HEK293 (cell line): ENCODE measurements around the gene SGPL1.
A peak's percentile ranks its signal among the peaks of the same experiment; 100 is the strongest.

ENCODE experiments used
- EGR2 ChIP-seq: fragments of 450-650 bp; formaldehyde crosslinking; IDR thresholded peaks from 2 replicates; pipeline ENCODE4 v1.5.1; 2016; ENCODE audit warnings: low read depth, missing biosample characterization, missing genetic modification characterization
- GLIS2 ChIP-seq: fragments of 450-650 bp; formaldehyde crosslinking; IDR thresholded peaks from 2 replicates; pipeline ENCODE4 v1.5.1; 2016; ENCODE audit warnings: missing biosample characterization, missing genetic modification characterization
- SP3 ChIP-seq: fragments of 450-650 bp; formaldehyde crosslinking; IDR thresholded peaks from 2 replicates; pipeline ENCODE4 v1.5.1; 2016; ENCODE audit warnings: missing biosample characterization, missing genetic modification characterization
- ZFHX2 ChIP-seq: fragments of 450-650 bp; formaldehyde crosslinking; conservative IDR thresholded peaks from 2 replicates; pipeline ENCODE4 v1.5.1; 2016; ENCODE audit warnings: missing biosample characterization, missing genetic modification characterization
- ZFP3 ChIP-seq: fragments of 450-650 bp; formaldehyde crosslinking; IDR thresholded peaks from 2 replicates; pipeline ENCODE4 v1.5.1; 2016; ENCODE audit warnings: low read depth, missing biosample characterization, missing genetic modification characterization
- ZNF2 ChIP-seq: fragments of 450-650 bp; formaldehyde crosslinking; IDR thresholded peaks from 2 replicates; pipeline ENCODE4 v1.5.1; 2016; ENCODE audit warnings: missing biosample characterization, missing genetic modification characterization
- ZNF341 ChIP-seq: fragments of 450-650 bp; formaldehyde crosslinking; IDR thresholded peaks from 2 replicates; pipeline ENCODE4; 2016; ENCODE audit warnings: low read depth, missing biosample characterization, missing genetic modification characterization
- ZNF416 ChIP-seq: fragments of 450-650 bp; formaldehyde crosslinking; IDR thresholded peaks from 2 replicates; pipeline ENCODE4 v1.5.1; 2016; ENCODE audit warnings: missing biosample characterization, missing genetic modification characterization
- ZNF555 ChIP-seq: fragments of 450-650 bp; formaldehyde crosslinking; conservative IDR thresholded peaks from 2 replicates; pipeline ENCODE4 v1.5.1; 2017; ENCODE audit warnings: missing biosample characterization, mild to moderate bottlenecking, missing genetic modification characterization, inconsistent platforms
- ZNF600 ChIP-seq: fragments of 450-650 bp; formaldehyde crosslinking; IDR thresholded peaks from 2 replicates; pipeline ENCODE4 v1.5.1; 2016; ENCODE audit warnings: missing biosample characterization, missing genetic modification characterization
- ZNF837 ChIP-seq: fragments of 450-650 bp; formaldehyde crosslinking; IDR thresholded peaks from 2 replicates; pipeline ENCODE4 v1.5.1; 2016; ENCODE audit warnings: missing biosample characterization, missing genetic modification characterization
- ZSCAN30 ChIP-seq: fragments of 450-650 bp; IDR thresholded peaks from 2 replicates; pipeline ENCODE4 v1.5.1; 2018; ENCODE audit warnings: missing biosample characterization, mild to moderate bottlenecking, missing genetic modification characterization, moderate library complexity
- TF ChIP-seq, protein P1 (sequence below): fragments of 450-650 bp; formaldehyde crosslinking; IDR thresholded peaks from 2 replicates; pipeline ENCODE4 v1.5.1; 2017; ENCODE audit warnings: missing biosample characterization, mild to moderate bottlenecking, missing genetic modification characterization, moderate library complexity
- TF ChIP-seq, protein P2 (sequence below): fragments of 450-650 bp; formaldehyde crosslinking; IDR thresholded peaks from 2 replicates; pipeline ENCODE4 v1.5.1; 2016; ENCODE audit warnings: missing biosample characterization, missing genetic modification characterization
- TF ChIP-seq, protein P3 (sequence below): fragments of 450-650 bp; formaldehyde crosslinking; IDR thresholded peaks from 2 replicates; pipeline ENCODE4 v1.5.1; 2016; ENCODE audit warnings: missing biosample characterization, missing genetic modification characterization
- TF ChIP-seq, protein P4 (sequence below): fragments of 450-650 bp; formaldehyde crosslinking; IDR thresholded peaks from 2 replicates; pipeline ENCODE4 v1.5.1; 2016; ENCODE audit warnings: missing biosample characterization, missing genetic modification characterization
- TF ChIP-seq, protein P5 (sequence below): fragments of 450-650 bp; formaldehyde crosslinking; IDR thresholded peaks from 2 replicates; pipeline ENCODE4 v1.5.1; 2016; ENCODE audit warnings: missing biosample characterization, missing genetic modification characterization
- TF ChIP-seq, protein P6 (sequence below): fragments of 450-650 bp; IDR thresholded peaks from 2 replicates; pipeline ENCODE4 v1.5.1; 2018; ENCODE audit warnings: missing biosample characterization, mild to moderate bottlenecking, missing genetic modification characterization
- TF ChIP-seq, protein P7 (sequence below): fragments of 450-650 bp; formaldehyde crosslinking; IDR thresholded peaks from 2 replicates; pipeline ENCODE4 v1.5.1; 2017; ENCODE audit warnings: missing biosample characterization, missing genetic modification characterization
- TF ChIP-seq, protein P8 (sequence below): fragments of 450-650 bp; formaldehyde crosslinking; IDR thresholded peaks from 2 replicates; pipeline ENCODE4 v1.5.1; 2016; ENCODE audit warnings: missing biosample characterization, missing genetic modification characterization

Gene SGPL1

DNA sequence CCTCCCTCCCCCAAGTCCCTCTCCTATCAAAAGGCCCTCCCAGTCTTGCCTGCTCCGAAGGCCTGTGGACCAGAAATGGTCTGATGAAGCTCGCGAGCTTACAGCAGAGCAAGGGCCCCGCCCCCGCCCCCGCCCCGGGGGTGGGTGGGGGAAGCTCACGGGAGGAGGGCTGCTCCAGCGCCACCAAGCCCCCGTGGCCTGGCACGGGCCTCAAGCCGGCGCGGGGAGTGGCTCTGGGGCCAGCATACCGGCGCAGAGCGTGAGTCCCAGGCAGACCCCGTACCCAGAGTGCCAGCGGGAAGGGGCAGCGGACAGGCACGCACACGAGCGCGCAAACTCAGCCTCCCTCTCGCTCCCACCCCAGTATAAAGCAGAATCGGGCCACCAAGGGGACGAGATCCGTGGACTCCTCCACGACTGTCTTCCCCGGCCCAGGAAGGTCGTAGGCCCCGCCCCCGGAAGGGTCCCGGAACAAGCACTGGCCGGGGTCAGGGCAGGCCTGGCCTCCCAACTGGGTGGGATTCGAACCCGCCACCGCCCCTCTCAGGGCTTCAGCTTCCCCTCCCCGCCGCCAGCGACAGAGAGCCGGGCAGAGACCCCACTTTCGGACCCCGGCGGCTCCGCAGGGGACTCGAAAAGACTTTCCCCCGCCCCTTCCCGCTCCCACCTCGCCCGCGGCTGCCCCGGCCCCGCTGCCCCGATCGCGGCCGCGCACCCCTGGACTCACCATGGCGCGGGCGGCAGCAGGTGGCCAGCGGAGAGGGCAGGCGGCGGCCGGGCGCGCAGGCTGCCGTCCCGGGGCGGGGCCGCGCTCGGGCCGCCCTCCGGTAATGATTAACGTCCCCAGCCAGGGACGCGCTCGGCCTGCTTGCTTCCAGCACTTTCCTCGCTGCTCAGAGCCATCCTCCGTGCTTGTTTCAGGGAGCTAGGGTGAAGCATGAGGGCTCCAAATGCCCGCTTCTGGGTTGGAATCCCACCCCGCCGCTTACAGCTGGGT, 72.4 kb downstream of the SGPL1 start, which contains the start of gene PCBD1 (continued):
- TF ChIP-seq, protein P1, sequence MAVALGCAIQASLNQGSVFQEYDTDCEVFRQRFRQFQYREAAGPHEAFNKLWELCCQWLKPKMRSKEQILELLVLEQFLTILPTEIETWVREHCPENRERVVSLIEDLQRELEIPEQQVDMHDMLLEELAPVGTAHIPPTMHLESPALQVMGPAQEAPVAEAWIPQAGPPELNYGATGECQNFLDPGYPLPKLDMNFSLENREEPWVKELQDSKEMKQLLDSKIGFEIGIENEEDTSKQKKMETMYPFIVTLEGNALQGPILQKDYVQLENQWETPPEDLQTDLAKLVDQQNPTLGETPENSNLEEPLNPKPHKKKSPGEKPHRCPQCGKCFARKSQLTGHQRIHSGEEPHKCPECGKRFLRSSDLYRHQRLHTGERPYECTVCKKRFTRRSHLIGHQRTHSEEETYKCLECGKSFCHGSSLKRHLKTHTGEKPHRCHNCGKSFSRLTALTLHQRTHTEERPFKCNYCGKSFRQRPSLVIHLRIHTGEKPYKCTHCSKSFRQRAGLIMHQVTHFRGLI (tag by site-specific recombination): peak; percentile 84
- TF ChIP-seq EGR2 (tag by site-specific recombination): peak; percentile 63
- no peak for TF ChIP-seq ZNF555 (tag by site-specific recombination)
- TF ChIP-seq, protein P2, sequence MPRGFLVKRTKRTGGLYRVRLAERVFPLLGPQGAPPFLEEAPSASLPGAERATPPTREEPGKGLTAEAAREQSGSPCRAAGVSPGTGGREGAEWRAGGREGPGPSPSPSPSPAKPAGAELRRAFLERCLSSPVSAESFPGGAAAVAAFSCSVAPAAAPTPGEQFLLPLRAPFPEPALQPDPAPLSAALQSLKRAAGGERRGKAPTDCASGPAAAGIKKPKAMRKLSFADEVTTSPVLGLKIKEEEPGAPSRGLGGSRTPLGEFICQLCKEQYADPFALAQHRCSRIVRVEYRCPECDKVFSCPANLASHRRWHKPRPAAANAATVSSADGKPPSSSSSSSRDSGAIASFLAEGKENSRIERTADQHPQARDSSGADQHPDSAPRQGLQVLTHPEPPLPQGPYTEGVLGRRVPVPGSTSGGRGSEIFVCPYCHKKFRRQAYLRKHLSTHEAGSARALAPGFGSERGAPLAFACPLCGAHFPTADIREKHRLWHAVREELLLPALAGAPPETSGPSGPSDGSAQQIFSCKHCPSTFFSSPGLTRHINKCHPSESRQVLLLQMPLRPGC (tag by site-specific recombination): 0 out of 2 replicates have a peak, but pooled peaks have one; percentile 45
- TF ChIP-seq ZNF600 (tag by site-specific recombination): peak; percentile 92
- TF ChIP-seq ZNF2 (tag by site-specific recombination): 0 out of 2 replicates have a peak, but pooled peaks have one; percentile 51
- TF ChIP-seq ZSCAN30 (tag by site-specific recombination): peak; percentile 43; the same call in 1 of the 2 replicates
- no peak for TF ChIP-seq ZNF837
- peak; percentile 85 for TF ChIP-seq GLIS2 (tag by site-specific recombination)
- TF ChIP-seq ZNF416: no peak
- peak; percentile 95 for TF ChIP-seq SP3 (tag by site-specific recombination)
- TF ChIP-seq, protein P3, sequence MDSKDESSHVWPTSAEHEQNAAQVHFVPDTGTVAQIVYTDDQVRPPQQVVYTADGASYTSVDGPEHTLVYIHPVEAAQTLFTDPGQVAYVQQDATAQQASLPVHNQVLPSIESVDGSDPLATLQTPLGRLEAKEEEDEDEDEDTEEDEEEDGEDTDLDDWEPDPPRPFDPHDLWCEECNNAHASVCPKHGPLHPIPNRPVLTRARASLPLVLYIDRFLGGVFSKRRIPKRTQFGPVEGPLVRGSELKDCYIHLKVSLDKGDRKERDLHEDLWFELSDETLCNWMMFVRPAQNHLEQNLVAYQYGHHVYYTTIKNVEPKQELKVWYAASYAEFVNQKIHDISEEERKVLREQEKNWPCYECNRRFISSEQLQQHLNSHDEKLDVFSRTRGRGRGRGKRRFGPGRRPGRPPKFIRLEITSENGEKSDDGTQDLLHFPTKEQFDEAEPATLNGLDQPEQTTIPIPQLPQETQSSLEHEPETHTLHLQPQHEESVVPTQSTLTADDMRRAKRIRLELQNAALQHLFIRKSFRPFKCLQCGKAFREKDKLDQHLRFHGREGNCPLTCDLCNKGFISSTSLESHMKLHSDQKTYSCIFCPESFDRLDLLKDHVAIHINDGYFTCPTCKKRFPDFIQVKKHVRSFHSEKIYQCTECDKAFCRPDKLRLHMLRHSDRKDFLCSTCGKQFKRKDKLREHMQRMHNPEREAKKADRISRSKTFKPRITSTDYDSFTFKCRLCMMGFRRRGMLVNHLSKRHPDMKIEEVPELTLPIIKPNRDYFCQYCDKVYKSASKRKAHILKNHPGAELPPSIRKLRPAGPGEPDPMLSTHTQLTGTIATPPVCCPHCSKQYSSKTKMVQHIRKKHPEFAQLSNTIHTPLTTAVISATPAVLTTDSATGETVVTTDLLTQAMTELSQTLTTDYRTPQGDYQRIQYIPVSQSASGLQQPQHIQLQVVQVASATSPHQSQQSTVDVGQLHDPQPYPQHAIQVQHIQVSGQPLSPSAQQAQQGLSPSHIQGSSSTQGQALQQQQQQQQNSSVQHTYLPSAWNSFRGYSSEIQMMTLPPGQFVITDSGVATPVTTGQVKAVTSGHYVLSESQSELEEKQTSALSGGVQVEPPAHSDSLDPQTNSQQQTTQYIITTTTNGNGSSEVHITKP (tag by site-specific recombination): peak; percentile 86
- TF ChIP-seq, protein P4, sequence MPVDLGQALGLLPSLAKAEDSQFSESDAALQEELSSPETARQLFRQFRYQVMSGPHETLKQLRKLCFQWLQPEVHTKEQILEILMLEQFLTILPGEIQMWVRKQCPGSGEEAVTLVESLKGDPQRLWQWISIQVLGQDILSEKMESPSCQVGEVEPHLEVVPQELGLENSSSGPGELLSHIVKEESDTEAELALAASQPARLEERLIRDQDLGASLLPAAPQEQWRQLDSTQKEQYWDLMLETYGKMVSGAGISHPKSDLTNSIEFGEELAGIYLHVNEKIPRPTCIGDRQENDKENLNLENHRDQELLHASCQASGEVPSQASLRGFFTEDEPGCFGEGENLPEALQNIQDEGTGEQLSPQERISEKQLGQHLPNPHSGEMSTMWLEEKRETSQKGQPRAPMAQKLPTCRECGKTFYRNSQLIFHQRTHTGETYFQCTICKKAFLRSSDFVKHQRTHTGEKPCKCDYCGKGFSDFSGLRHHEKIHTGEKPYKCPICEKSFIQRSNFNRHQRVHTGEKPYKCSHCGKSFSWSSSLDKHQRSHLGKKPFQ (tag by site-specific recombination): no peak
- TF ChIP-seq, protein P5, sequence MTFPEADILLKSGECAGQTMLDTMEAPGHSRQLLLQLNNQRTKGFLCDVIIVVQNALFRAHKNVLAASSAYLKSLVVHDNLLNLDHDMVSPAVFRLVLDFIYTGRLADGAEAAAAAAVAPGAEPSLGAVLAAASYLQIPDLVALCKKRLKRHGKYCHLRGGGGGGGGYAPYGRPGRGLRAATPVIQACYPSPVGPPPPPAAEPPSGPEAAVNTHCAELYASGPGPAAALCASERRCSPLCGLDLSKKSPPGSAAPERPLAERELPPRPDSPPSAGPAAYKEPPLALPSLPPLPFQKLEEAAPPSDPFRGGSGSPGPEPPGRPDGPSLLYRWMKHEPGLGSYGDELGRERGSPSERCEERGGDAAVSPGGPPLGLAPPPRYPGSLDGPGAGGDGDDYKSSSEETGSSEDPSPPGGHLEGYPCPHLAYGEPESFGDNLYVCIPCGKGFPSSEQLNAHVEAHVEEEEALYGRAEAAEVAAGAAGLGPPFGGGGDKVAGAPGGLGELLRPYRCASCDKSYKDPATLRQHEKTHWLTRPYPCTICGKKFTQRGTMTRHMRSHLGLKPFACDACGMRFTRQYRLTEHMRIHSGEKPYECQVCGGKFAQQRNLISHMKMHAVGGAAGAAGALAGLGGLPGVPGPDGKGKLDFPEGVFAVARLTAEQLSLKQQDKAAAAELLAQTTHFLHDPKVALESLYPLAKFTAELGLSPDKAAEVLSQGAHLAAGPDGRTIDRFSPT (tag by site-specific recombination): peak; percentile 94
- no peak for TF ChIP-seq ZFP3 (tag by site-specific recombination)
- TF ChIP-seq ZNF341 (tag by site-specific recombination): peak; percentile 39; the same call in 1 of the 2 replicates
- TF ChIP-seq, protein P6, sequence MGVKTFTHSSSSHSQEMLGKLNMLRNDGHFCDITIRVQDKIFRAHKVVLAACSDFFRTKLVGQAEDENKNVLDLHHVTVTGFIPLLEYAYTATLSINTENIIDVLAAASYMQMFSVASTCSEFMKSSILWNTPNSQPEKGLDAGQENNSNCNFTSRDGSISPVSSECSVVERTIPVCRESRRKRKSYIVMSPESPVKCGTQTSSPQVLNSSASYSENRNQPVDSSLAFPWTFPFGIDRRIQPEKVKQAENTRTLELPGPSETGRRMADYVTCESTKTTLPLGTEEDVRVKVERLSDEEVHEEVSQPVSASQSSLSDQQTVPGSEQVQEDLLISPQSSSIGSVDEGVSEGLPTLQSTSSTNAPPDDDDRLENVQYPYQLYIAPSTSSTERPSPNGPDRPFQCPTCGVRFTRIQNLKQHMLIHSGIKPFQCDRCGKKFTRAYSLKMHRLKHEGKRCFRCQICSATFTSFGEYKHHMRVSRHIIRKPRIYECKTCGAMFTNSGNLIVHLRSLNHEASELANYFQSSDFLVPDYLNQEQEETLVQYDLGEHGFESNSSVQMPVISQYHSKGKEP (tag by site-specific recombination): 0 out of 2 replicates have a peak, but pooled peaks have one; percentile 17
- TF ChIP-seq, protein P7, sequence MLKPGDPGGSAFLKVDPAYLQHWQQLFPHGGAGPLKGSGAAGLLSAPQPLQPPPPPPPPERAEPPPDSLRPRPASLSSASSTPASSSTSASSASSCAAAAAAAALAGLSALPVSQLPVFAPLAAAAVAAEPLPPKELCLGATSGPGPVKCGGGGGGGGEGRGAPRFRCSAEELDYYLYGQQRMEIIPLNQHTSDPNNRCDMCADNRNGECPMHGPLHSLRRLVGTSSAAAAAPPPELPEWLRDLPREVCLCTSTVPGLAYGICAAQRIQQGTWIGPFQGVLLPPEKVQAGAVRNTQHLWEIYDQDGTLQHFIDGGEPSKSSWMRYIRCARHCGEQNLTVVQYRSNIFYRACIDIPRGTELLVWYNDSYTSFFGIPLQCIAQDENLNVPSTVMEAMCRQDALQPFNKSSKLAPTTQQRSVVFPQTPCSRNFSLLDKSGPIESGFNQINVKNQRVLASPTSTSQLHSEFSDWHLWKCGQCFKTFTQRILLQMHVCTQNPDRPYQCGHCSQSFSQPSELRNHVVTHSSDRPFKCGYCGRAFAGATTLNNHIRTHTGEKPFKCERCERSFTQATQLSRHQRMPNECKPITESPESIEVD (tag by site-specific recombination): no peak
- TF ChIP-seq, protein P8, sequence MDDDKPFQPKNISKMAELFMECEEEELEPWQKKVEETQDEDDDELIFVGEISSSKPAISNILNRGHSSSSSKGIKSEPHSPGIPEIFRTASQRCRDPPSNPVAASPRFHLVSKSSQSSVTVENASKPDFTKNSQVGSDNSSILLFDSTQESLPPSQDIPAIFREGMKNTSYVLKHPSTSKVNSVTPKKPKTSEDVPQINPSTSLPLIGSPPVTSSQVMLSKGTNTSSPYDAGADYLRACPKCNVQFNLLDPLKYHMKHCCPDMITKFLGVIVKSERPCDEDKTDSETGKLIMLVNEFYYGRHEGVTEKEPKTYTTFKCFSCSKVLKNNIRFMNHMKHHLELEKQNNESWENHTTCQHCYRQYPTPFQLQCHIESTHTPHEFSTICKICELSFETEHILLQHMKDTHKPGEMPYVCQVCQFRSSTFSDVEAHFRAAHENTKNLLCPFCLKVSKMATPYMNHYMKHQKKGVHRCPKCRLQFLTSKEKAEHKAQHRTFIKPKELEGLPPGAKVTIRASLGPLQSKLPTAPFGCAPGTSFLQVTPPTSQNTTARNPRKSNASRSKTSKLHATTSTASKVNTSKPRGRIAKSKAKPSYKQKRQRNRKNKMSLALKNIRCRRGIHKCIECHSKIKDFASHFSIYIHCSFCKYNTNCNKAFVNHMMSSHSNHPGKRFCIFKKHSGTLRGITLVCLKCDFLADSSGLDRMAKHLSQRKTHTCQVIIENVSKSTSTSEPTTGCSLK (tag by site-specific recombination): no peak
- TF ChIP-seq ZFHX2: peak; percentile 81
